Lower lobe of right lung (tissue), 2 donors: ENCODE results near the gene AGER. TPM values are rescaled to one million over a fixed set of nuclear protein-coding genes. Genes with fewer than 3 reads are reported as not detected.

ENCODE experiments used
- ATAC-seq, 2 donors: fragments of 200-7000 bp; cut with Tn5 transposase; one replicate each; pipeline ENCODE4 v1.9.1; 2020 to 2022; ENCODE audit warnings: mild to moderate bottlenecking in 2 of 2, moderate library complexity in 2 of 2
- DNase-seq: peaks from one replicate; pipeline ENCODE4 v3.0.0-alpha.2; 2020
- H3K27ac ChIP-seq: fragments of 200-600 bp; one replicate; pipeline ENCODE4 v1.8.0; 2022
- H3K27me3 ChIP-seq: fragments of 200-600 bp; one replicate; pipeline ENCODE4 v1.8.0; 2022; ENCODE audit warnings: low read depth
- H3K36me3 ChIP-seq: fragments of 200-600 bp; one replicate; pipeline ENCODE4 v1.8.0; 2022; ENCODE audit warnings: mild to moderate bottlenecking
- H3K4me1 ChIP-seq: fragments of 200-600 bp; one replicate; pipeline ENCODE4 v1.8.0; 2022
- H3K4me3 ChIP-seq: fragments of 200-600 bp; one replicate; pipeline ENCODE4 v1.8.0; 2022; ENCODE audit warnings: mild to moderate bottlenecking
- H3K9me3 ChIP-seq: fragments of 200-600 bp; one replicate; pipeline ENCODE4 v1.8.0; 2022
- intact Hi-C: fragments of 100-400 bp; cut with DNase I; formaldehyde crosslinking; loops from one replicate; pipeline ENCODE4 v1.11.0; 2022
- total RNA-seq: library from RNA; stranded (reverse); fragmentation: NEBNext Ultra II Directional; extraction: Animal tissue kit (Norgen Biotek cat#: 25700); gene quantifications from one replicate; pipeline ENCODE4 v1.2.1, GENCODE V29; 2021
- TF ChIP-seq, protein P1 (sequence below): fragments of 200-600 bp; IDR thresholded peaks from one replicate; pipeline ENCODE4 v1.8.0; 2022; ENCODE audit warnings: antibody characterized with exemption, mild to moderate bottlenecking
- donor health status: DM: no; HTN: yes; CAD: no; lungs with severe emphysema.

AGER gene
- total RNA-seq, 1 donor from 2014 or later, result 882 TPM

- TF ChIP-seq, protein P1, sequence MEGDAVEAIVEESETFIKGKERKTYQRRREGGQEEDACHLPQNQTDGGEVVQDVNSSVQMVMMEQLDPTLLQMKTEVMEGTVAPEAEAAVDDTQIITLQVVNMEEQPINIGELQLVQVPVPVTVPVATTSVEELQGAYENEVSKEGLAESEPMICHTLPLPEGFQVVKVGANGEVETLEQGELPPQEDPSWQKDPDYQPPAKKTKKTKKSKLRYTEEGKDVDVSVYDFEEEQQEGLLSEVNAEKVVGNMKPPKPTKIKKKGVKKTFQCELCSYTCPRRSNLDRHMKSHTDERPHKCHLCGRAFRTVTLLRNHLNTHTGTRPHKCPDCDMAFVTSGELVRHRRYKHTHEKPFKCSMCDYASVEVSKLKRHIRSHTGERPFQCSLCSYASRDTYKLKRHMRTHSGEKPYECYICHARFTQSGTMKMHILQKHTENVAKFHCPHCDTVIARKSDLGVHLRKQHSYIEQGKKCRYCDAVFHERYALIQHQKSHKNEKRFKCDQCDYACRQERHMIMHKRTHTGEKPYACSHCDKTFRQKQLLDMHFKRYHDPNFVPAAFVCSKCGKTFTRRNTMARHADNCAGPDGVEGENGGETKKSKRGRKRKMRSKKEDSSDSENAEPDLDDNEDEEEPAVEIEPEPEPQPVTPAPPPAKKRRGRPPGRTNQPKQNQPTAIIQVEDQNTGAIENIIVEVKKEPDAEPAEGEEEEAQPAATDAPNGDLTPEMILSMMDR, result no peak
- intact Hi-C loops, result no loop called here
- H3K9me3 ChIP-seq, result no peaks in the 10 kb centered on the region
- peaks cover 27% of the 10 kb centered on the region for H3K4me1 ChIP-seq
- H3K27ac ChIP-seq, result peak within 1 kb of the TSS; percentile 21
- no peak for ATAC-seq
- H3K36me3 ChIP-seq, result peaks cover 11% of the 10 kb centered on the region
- H3K27me3 ChIP-seq, result peaks cover 47% of the 10 kb centered on the region
- H3K4me3 ChIP-seq, result peak within 1 kb of the TSS; percentile 77
- DNase-seq, result no peak
Measured at GRCh38 chr6:32151863-32152768, 31.9 kb downstream of the AGER start, which contains the start of gene PRRT1. PRRT1 (minus strand) TSS chr6:32151939; CDS start chr6:32151827, 112 bp downstream.

GRCh38 chr6:32151181-32151862, 32.7 kb downstream of the AGER start:
- peak overlapping the region; percentile 77 for H3K4me3 ChIP-seq
- peaks cover 46% of the 10 kb centered on the region for H3K27me3 ChIP-seq
- H3K4me1 ChIP-seq, result peaks cover 27% of the 10 kb centered on the region
- no peak for ATAC-seq
- no peak for DNase-seq
- TF ChIP-seq, protein P1, result no peak
- peaks cover 3% of the 10 kb centered on the region for H3K36me3 ChIP-seq
- H3K9me3 ChIP-seq, result no peaks in the 10 kb centered on the region
- intact Hi-C loops, result no loop called here
- no peak overlapping the region for H3K27ac ChIP-seq

DNA sequence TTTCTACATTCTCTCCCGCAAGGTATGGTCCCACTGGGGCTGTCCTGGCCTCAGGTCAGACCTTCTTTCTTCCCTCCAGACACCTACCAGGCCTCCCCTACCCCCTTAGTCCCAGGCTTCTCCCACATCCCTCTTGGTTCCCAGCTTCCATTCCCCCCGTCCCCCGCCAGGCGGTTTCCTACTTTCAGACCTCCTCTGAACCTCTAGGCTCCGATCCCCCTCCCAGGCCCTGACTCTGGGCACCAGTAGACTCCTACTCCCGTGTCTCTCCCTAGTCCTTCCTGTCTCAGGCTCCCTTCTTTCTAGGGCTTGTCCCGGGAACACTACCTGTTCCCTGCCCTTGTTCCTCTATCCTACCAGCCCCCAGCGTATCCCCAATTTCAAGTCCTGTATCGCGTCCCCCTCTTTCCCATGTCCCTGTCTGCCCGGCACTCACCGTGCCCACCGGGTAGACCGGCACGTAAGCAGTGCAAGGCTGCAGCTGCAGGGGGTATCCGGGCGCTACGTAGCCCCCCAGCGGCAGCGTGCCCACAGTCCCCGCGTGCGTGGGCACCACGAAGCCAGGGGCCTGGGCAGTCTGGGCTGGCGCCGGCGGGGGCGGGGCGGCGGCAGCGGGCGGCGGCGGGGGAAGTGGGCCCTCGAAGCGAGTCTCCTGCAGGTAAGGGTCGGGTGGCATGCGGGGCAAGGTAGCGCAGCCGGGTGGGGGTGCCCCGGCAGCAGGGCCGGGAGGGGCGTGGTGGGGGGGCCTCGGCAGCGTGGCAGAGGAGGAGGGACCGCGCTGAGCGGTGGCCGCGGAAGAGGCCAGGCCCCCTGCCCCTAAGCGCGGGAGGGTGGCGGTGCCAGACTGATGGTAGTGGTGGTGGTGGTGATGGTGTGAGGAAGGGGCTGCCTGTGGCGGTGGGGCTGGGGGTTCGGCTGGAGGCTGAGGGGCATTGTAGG, 33.9 kb downstream of the AGER start:
- Histone ChIP-seq H3K27me3 (peaks cover 40% of the 10 kb centered on the region), H3K36me3 (no peaks in the 10 kb centered on the region), H3K4me3 (no peak overlapping the region), H3K27ac (no peak overlapping the region), H3K9me3 (no peaks in the 10 kb centered on the region), H3K4me1 (peaks cover 26% of the 10 kb centered on the region)
- TF ChIP-seq, protein P1, result no peak
- no peak for ATAC-seq
- DNase-seq, result no peak
- intact Hi-C loops, result no loop called here

- H3K27me3 ChIP-seq, result peaks cover 40% of the 10 kb centered on the region
- peak overlapping the region; percentile 31 for H3K4me3 ChIP-seq
- H3K4me1 ChIP-seq, result peaks cover 21% of the 10 kb centered on the region
- H3K27ac ChIP-seq, result no peak overlapping the region
- no peak for ATAC-seq
- H3K36me3 ChIP-seq, result no peaks in the 10 kb centered on the region
- DNase-seq, result no peak
- H3K9me3 ChIP-seq, result no peaks in the 10 kb centered on the region
- TF ChIP-seq, protein P1, result no peak
- intact Hi-C loops, result no loop called here
Measured at GRCh38 chr6:32149092-32149755, 34.8 kb downstream of the AGER start.
